ENCODE data around the gene KISS1R. TPM values are rescaled to one million over a fixed set of nuclear protein-coding genes. Genes with fewer than 3 reads are reported as not detected.

Gene KISS1R
- total RNA-seq, 1 donor from 2014 or later = not detected

DNA sequence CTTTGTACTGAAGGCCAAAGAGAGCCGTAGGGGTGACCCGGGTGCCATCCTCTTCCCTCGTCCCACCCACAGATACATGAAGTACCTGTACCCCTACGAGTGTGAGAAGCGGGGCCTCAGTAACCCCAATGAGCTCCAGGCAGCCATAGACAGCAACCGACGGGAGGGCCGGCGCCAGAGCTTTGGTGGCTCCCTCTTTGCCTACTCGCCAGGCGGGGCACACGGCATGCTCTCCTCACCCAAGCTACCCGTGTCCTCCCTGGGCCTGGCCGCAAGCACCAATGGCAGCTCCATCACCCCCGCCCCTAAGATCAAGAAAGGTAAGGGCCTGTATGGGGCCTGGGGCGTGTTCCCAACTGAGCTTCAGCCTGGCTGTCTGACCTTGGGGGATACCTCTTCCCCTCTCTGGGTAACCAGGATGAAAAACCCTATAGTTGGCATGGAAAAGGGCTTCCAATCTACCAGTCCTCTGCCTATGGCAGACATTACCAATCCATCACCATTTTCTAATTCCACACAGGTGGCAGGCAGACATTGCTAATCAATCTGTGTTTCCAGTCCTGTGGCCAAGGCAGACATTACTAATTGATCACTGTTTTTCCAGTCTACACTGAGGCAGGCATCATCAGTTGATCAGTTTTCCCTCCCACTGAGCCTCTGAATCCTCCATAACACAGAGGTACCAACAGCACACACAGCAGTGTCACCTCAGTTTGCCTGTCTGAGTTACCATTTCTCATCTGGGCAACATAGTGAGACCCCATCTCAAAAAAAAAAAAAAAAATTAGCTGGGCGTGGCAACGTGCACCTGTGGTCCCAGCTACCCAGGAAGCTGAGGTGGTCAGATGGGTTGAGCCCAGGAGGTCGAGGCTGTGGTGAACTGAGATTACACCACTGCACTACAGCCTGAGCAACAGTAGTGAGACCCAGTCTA, 47.9 kb downstream of the KISS1R start:
- TF ChIP-seq, protein P1, sequence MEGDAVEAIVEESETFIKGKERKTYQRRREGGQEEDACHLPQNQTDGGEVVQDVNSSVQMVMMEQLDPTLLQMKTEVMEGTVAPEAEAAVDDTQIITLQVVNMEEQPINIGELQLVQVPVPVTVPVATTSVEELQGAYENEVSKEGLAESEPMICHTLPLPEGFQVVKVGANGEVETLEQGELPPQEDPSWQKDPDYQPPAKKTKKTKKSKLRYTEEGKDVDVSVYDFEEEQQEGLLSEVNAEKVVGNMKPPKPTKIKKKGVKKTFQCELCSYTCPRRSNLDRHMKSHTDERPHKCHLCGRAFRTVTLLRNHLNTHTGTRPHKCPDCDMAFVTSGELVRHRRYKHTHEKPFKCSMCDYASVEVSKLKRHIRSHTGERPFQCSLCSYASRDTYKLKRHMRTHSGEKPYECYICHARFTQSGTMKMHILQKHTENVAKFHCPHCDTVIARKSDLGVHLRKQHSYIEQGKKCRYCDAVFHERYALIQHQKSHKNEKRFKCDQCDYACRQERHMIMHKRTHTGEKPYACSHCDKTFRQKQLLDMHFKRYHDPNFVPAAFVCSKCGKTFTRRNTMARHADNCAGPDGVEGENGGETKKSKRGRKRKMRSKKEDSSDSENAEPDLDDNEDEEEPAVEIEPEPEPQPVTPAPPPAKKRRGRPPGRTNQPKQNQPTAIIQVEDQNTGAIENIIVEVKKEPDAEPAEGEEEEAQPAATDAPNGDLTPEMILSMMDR (IDR thresholded peaks at IDR 0.05; ENCODE audit: partially characterized antibody, unreplicated experiment) = no peak
- H3K27ac Mint-ChIP-seq (ENCODE audit: unreplicated experiment) = peak overlapping the region; percentile 57
- peaks cover 5% of the 10 kb centered on the region for H3K36me3 Mint-ChIP-seq (ENCODE audit: unreplicated experiment)
- H3K9me3 Mint-ChIP-seq (ENCODE audit: unreplicated experiment) = peaks cover 8% of the 10 kb centered on the region
- no peak overlapping the region for H3K4me3 Mint-ChIP-seq (ENCODE audit: unreplicated experiment)
- DNase-seq = no peak
- H3K27me3 Mint-ChIP-seq (ENCODE audit: unreplicated experiment) = peaks cover 8% of the 10 kb centered on the region
- peaks cover 2% of the 10 kb centered on the region for H3K4me1 Mint-ChIP-seq (ENCODE audit: low read depth, unreplicated experiment)

DNA sequence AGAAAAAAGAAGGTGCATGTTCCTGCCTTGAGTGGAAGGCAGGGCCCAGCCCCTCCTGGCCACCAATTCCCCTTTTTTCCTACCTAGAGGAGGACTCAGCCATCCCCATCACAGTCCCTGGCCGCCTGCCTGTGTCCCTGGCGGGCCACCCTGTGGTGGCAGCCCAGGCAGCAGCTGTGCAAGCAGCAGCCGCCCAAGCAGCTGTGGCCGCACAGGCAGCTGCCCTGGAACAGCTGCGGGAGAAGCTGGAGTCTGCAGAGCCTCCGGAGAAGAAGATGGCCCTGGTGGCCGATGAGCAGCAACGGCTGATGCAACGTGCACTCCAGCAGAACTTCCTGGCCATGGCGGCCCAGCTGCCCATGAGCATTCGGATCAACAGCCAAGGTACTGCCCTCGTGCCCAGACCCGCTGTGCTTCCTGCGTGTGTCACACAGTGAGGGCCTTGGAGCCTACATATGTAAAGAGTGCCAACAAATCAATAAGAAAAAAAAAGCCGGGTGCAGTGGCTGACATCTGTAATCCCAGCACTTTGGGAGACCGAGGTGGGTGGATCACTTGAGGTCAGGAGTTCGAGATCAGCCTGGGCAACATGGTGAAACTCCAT, 49.5 kb downstream of the KISS1R start:
- Mint-ChIP-seq H3K36me3 (ENCODE audit: unreplicated experiment) (peaks cover 5% of the 10 kb centered on the region), H3K4me1 (ENCODE audit: low read depth, unreplicated experiment) (peaks cover 2% of the 10 kb centered on the region), H3K4me3 (ENCODE audit: unreplicated experiment) (no peak overlapping the region), H3K27ac (ENCODE audit: unreplicated experiment) (no peak overlapping the region), H3K9me3 (ENCODE audit: unreplicated experiment) (peaks cover 11% of the 10 kb centered on the region), H3K27me3 (ENCODE audit: unreplicated experiment) (peaks cover 6% of the 10 kb centered on the region)
- TF ChIP-seq, protein P1 (IDR thresholded peaks at IDR 0.05; ENCODE audit: partially characterized antibody, unreplicated experiment) = no peak
- no peak for DNase-seq

Other genes starting within 250 kb of the KISS1R start
- gene FSTL3, start 240.9 kb upstream of the KISS1R start, total RNA-seq (ENCODE audit: unreplicated experiment) = 10.7 TPM
- 0.78 TPM for gene PRSS57, start 221.9 kb upstream of the KISS1R start, total RNA-seq (ENCODE audit: unreplicated experiment)
- 349 TPM for gene PALM, start 208.4 kb upstream of the KISS1R start, total RNA-seq (ENCODE audit: unreplicated experiment)
- 1.1 TPM for gene MISP, start 166.2 kb upstream of the KISS1R start, total RNA-seq (ENCODE audit: unreplicated experiment)
- 244 TPM for gene PTBP1, start 119.9 kb upstream of the KISS1R start, total RNA-seq (ENCODE audit: unreplicated experiment)
- 392 TPM for gene PLPPR3, start 95.4 kb upstream of the KISS1R start, total RNA-seq (ENCODE audit: unreplicated experiment)
- gene AZU1, start 89.5 kb upstream of the KISS1R start, total RNA-seq (ENCODE audit: unreplicated experiment) = 2.2 TPM
- gene PRTN3, start 76.3 kb upstream of the KISS1R start, total RNA-seq (ENCODE audit: unreplicated experiment) = not detected
- gene ELANE, start 65.0 kb upstream of the KISS1R start, total RNA-seq (ENCODE audit: unreplicated experiment) = not detected
- gene CFD, start 57.7 kb upstream of the KISS1R start, total RNA-seq (ENCODE audit: unreplicated experiment) = not detected
- 65.0 TPM for gene MED16, start 24.1 kb upstream of the KISS1R start, total RNA-seq (ENCODE audit: unreplicated experiment)
- not detected for gene RNU6-9, start 23.8 kb upstream of the KISS1R start, total RNA-seq (ENCODE audit: unreplicated experiment)
- 61.9 TPM for gene R3HDM4, start 4.1 kb upstream of the KISS1R start, total RNA-seq (ENCODE audit: unreplicated experiment)
- 148 TPM for gene ARID3A, start 8.7 kb downstream of the KISS1R start, total RNA-seq (ENCODE audit: unreplicated experiment)
- gene WDR18, start 67.0 kb downstream of the KISS1R start, total RNA-seq (ENCODE audit: unreplicated experiment) = 52.1 TPM
- 0.93 TPM for gene GRIN3B, start 83.1 kb downstream of the KISS1R start, total RNA-seq (ENCODE audit: unreplicated experiment)
- gene TMEM259, start 103.8 kb downstream of the KISS1R start, total RNA-seq (ENCODE audit: unreplicated experiment) = 222 TPM
- not detected for gene RNU6-2, start 104.2 kb downstream of the KISS1R start, total RNA-seq (ENCODE audit: unreplicated experiment)
- 117 TPM for gene CNN2, start 109.3 kb downstream of the KISS1R start, total RNA-seq (ENCODE audit: unreplicated experiment)
- 110 TPM for gene ABCA7, start 122.8 kb downstream of the KISS1R start, total RNA-seq (ENCODE audit: unreplicated experiment)
- 1.7 TPM for gene ARHGAP45, start 149.8 kb downstream of the KISS1R start, total RNA-seq (ENCODE audit: unreplicated experiment)
- 140 TPM for gene POLR2E, start 178.0 kb downstream of the KISS1R start, total RNA-seq (ENCODE audit: unreplicated experiment)
- gene GPX4, start 186.7 kb downstream of the KISS1R start, total RNA-seq (ENCODE audit: unreplicated experiment) = 210 TPM